Fibroblast of mammary gland (primary cell): ENCODE results near the gene EXOC6.

Experiments
- DNase-seq: peaks from one replicate; pipeline ENCODE4 v3.0.0-alpha.2; 2010; ENCODE audit warnings: low read depth
- H3K4me3 ChIP-seq: 2 replicates; pipeline ENCODE4 v1.5.1; 2011; ENCODE audit warnings: low read depth, mild to moderate bottlenecking, low read length, moderate library complexity; ENCODE audit not compliant: control insufficient read depth
- CTCF ChIP-seq: conservative IDR thresholded peaks from 2 replicates; pipeline ENCODE4 v1.5.1; 2011; ENCODE audit warnings: low read depth, low read length, inconsistent platforms; ENCODE audit not compliant: control insufficient read depth, insufficient read depth

EXOC6 gene

GRCh38 chr10:93065675-93066543, 217.6 kb downstream of the EXOC6 start:
- no peak for DNase-seq
- no peak for TF ChIP-seq CTCF
- no peak overlapping the region for H3K4me3 ChIP-seq

- no peak for DNase-seq
- H3K4me3 ChIP-seq, result no peak overlapping the region
- TF ChIP-seq CTCF, result no peak
Measured at GRCh38 chr10:93066544-93066913, 218.2 kb downstream of the EXOC6 start.

- TF ChIP-seq CTCF, result no peak
- no peak for DNase-seq
- no peak overlapping the region for H3K4me3 ChIP-seq
Measured at GRCh38 chr10:93067443-93068365, 219.4 kb downstream of the EXOC6 start.

GRCh38 chr10:93068411-93069244, 220.3 kb downstream of the EXOC6 start:
- peak; percentile 49 for DNase-seq

GRCh38 chr10:93069245-93069561, 220.9 kb downstream of the EXOC6 start:
- TF ChIP-seq CTCF, result no peak
- no peak overlapping the region for H3K4me3 ChIP-seq
- DNase-seq, result no peak

More at GRCh38 chr10:93068411-93069244, 220.3 kb downstream of the EXOC6 start:
- TF ChIP-seq CTCF, result no peak
- H3K4me3 ChIP-seq, result no peak overlapping the region
